HuH-7.5 (cell line): ENCODE data around the gene UHRF2.
"Not testable (repeated sequence)": the region's sequence is repeated elsewhere in the genome, so short reads cannot be mapped to it uniquely, and the experiment has no call there.

ENCODE experiments used
- DNase-seq: peaks from one replicate; pipeline ENCODE4 v3.0.0; 2011; ENCODE audit warnings: low spot score

UHRF2 gene

GRCh38 chr9:6489099-6489498 lies 76.1 kb downstream of the UHRF2 start:
- DNase-seq = no peak

- no peak for DNase-seq
These were observed 77.9 kb downstream of the UHRF2 start for GRCh38 chr9:6490863-6491262.

- no peak for DNase-seq
These were observed 82.5 kb downstream of the UHRF2 start for GRCh38 chr9:6495466-6495865.

GRCh38 chr9:6498982-6499381 lies 86.0 kb downstream of the UHRF2 start:
- no peak for DNase-seq

- DNase-seq = no peak
These were observed 88.7 kb downstream of the UHRF2 start for GRCh38 chr9:6501526-6502210.

GRCh38 chr9:6502399-6502798 lies 89.4 kb downstream of the UHRF2 start:
- DNase-seq = no peak

GRCh38 chr9:6506571-6506970 lies 93.6 kb downstream of the UHRF2 start:
- no peak for DNase-seq

- DNase-seq = no peak
These were observed 99.2 kb downstream of the UHRF2 start for GRCh38 chr9:6512085-6512657.

GRCh38 chr9:6522263-6522662 lies 109.3 kb downstream of the UHRF2 start:
- DNase-seq = no peak

- DNase-seq = no peak
These were observed 112.5 kb downstream of the UHRF2 start for GRCh38 chr9:6525326-6526045.

- DNase-seq = no peak
These were observed 122.6 kb downstream of the UHRF2 start for GRCh38 chr9:6535594-6535993.

GRCh38 chr9:6538666-6539071 lies 125.7 kb downstream of the UHRF2 start:
- DNase-seq = no peak

GRCh38 chr9:6542617-6543016 lies 129.6 kb downstream of the UHRF2 start:
- DNase-seq = not testable (repeated sequence)

- DNase-seq = no peak
These were observed 130.2 kb downstream of the UHRF2 start for GRCh38 chr9:6543204-6543603.

- no peak for DNase-seq
These were observed 132.2 kb downstream of the UHRF2 start for GRCh38 chr9:6545017-6545691.

- DNase-seq = no peak
These were observed 136.3 kb downstream of the UHRF2 start for GRCh38 chr9:6549106-6549800.

- DNase-seq = no peak
These were observed 138.1 kb downstream of the UHRF2 start for GRCh38 chr9:6551136-6551535.

GRCh38 chr9:6552033-6552432 lies 139.0 kb downstream of the UHRF2 start:
- DNase-seq = no peak

- no peak for DNase-seq
These were observed 139.6 kb downstream of the UHRF2 start for GRCh38 chr9:6552498-6553121.

- no peak for DNase-seq
These were observed 140.9 kb downstream of the UHRF2 start for GRCh38 chr9:6553866-6554265.
